HG03097 (cell line): Measurements from ENCODE around the gene CARMIL3.

Experiments
- ATAC-seq: cut with Tn5 transposase; IDR thresholded peaks from one replicate; pipeline ENCODE4 v1.9.1; 2021; ENCODE audit not compliant: unreplicated experiment, low FRiP score

CARMIL3 gene

DNA sequence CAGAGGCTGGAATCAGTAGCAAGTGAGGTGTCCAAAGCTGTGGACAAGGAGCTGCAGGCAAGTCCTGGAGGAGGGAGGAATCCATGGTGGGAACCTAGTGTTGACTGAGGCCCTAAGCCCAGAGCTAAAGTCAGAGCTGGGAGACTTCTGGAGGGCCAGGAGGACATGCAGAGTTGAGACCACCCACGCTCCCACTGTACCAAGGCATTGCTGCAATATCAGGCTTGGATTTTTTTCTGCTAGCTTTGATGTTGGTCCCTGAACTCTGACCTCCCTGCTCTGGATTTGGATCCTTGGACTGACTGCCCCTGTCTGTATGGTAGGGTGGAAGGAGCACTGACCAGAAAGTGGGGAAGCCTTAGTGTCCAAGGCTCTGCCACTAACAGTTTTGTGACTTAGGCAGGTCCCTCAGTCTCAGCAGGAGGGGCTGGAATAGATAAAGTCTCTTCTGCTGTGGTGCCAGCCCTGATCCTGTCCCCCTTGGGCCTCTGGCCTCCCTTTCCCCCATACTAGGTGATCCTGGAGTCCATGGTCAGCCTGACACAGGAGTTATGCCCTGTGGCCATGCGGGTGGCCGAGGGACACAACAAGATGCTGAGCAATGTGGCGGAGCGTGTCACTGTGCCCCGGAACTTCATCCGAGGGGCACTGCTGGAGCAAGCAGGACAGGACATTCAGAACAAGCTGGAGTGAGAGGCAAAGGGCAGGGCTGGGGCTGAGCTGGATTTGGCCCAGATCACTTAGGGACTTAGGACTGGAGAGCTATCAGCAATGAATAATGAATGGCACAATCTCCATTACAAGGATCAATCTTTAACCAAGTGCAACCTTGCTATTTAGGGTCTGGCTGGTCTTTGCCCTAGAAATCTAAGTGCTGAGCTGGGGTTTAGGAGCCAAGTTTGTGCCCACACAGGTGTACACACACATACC is 9.4 kb downstream of the CARMIL3 start:
- no peak for ATAC-seq

DNA sequence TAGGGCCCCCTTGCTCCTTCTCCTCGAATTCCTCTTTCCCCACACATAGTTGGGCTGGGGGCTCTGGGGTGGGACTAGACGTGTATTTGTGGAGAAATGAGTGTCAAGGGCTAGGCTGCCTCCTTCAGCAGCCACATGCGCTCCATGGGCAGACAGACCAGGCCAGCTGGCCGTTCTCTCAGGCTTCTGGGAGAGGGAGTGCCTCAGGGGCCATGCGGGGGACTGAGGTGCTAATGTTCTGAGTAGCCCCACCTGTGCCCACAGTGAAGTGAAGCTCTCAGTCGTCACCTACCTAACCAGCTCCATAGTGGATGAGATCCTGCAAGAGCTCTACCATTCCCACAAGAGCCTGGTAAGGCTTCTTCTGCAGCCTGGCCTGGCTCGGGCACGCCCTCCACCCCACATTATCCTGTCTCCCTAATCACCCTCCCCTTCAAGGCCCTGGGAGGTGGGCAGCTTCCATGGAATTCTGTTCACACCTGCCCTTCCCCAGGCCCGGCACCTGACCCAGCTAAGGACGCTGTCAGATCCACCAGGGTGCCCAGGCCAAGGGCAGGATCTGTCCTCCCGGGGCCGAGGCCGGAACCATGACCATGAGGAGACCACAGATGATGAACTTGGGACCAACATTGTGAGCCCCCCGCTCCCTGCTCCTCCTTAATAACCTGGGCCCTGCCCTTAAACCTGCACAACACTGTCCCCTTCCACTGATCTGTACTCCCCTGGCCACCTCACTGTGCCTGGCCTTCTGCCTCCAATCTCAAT is 10.6 kb downstream of the CARMIL3 start:
- no peak for ATAC-seq

- no peak for ATAC-seq
Observed at GRCh38 chr14:24063263-24063836, 11.5 kb downstream of the CARMIL3 start.

DNA sequence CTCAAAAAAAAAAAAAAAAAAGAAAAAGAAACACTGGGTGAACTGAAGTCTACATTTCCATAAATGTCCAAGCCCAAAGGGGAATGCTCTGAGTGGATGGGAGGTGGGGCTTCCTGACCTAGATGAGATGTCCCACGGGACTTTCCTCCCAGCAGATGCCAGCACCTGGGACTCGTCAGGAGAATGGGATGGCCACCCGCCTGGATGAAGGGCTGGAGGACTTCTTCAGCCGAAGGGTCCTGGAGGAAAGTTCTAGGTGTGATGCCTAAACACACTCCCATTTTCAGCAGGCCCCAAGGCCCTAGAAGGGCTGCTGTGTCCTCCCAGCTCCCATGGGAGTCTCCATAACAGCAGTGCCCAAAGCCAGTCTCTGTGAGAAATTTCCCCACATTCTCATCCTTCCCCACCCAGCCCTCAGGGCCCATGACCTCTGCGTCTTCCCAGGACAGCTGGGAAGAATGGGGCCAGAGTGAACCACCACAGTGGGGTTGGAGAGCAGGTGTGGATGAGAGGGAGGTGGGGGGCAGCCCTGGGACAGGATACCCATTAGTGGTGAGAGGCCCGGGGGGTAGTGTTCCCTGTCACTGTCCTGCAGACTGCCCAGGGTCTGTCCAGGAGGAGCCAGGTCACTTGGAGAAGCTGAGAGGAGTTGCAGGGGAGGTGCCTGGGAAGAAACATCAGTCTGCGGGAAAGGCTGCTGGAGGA is 12.4 kb downstream of the CARMIL3 start:
- no peak for ATAC-seq

DNA sequence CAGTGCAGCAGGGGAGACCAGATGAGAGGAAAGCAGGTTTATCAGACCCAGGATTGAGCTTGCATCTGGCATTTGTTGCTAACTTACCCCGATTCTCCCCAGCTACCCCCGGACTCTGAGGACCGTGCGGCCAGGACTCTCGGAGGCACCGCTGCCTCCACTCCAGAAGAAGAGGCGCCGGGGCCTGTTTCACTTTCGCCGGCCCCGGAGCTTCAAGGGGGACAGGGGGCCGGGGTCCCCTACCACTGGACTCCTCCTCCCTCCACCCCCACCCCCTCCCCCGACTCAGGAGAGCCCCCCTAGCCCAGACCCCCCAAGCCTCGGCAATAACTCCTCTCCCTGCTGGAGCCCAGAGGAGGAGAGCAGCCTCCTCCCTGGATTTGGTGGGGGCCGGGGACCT is 13.0 kb downstream of the CARMIL3 start:
- ATAC-seq, result no peak

GRCh38 chr14:24065408-24065807 is 13.6 kb downstream of the CARMIL3 start:
- no peak for ATAC-seq

DNA sequence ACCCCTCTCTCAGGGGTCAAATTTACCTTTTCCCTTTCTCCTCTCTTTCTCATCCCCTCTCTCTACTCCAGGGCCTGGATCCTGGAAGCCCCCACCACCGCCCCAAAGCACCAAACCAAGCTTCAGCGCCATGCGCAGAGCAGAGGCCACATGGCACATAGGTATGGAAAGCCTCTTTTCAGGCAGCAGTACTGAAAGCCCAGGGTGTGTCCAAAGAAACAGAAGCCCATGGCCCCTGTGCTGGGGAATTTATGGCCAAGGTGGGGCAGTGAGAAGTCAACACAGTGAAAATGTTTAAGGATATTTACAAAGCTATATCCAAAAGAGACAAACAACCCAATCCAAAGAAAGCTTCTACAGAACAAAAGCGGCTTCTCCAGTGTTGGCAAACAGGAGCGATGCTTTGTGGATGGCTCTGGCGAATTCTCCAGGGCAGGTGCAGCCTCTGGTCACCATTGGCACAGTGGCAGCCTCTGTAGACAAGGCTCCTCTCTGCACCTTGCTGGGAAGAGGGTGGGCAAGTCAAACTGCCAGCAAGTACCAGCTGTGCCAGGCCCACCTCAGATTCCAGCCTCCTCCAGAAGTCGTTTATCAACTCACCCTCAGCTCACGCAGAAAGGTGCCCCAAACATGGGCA is 14.8 kb downstream of the CARMIL3 start:
- ATAC-seq, result no peak

DNA sequence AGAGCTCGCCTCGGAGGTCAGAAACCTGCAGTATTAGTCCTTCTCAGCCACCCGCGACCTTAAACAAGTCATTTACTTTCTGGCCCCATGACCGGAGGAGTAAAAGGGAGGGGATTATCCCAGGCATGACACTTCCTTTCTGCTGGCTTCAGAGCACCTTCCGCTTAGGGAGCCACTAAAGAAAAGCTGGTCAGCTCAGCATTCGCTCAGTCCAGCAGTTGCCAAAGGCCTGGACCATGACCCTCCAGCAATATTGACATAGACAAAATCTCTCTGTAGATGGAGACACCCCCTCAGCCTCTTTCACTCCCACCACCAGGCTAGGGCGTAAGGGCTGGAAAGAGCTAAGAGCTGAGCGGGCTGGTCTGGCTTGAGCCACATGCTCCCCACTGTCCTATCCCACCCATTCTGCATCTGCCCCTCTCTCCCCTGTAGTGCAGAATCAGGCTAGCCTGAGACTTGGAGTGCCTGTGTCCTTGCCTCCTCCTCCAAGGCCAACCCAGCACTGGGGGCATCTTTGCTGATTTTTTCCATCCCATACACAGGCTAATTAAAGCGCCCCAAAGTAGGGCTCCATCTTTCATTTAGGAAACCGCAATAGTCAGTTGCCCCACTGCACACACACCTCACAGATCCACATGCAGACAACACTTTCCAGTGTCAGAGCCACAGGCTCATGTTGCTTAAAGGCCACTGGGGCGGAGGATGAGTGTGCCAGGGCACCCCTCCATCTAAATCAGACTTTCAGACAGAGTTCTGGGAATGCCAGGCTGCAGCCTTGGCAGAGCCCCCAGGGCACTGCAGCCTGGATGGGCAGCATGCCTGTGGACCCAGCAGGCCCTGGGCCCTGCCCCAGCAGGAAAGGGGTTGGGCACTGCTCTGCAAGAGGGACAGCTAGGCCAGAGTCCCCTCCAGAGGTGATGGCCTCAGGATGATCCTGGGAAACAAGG is 15.6 kb downstream of the CARMIL3 start:
- ATAC-seq, result no peak

DNA sequence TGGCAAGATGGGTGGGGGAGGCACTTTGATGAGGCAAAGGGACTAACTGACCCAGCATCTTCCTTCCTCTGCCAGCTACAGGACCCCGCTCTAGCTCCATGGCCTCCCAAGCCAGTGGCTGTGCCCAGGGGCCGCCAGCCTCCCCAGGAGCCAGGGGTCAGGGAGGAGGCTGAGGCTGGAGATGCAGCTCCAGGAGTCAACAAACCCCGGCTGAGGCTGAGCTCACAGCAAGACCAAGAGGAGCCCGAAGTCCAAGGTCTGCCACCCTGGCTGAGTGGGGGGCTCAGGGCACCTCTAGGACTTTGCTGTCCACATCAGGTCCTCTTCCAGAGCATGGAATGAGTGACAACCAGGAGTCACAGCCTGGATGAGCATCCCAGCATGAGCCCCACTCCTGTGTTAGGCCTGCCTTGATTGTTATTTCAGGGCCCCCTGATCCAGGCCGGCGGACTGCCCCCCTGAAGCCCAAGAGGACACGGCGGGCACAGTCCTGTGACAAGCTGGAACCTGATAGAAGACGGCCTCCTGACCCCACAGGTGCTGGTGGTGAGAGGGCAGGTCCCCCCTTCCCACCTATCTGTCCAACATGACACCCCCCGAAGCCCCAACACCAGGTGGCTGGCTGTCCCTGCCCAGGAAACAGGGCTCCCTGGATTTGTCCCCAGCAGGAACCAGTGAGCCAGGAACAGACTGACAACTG is 17.1 kb downstream of the CARMIL3 start:
- no peak for ATAC-seq

- no peak for ATAC-seq
Observed at GRCh38 chr14:24069411-24069735, 17.6 kb downstream of the CARMIL3 start.

- no peak for ATAC-seq
Observed at GRCh38 chr14:24070285-24071143, 18.7 kb downstream of the CARMIL3 start.

DNA sequence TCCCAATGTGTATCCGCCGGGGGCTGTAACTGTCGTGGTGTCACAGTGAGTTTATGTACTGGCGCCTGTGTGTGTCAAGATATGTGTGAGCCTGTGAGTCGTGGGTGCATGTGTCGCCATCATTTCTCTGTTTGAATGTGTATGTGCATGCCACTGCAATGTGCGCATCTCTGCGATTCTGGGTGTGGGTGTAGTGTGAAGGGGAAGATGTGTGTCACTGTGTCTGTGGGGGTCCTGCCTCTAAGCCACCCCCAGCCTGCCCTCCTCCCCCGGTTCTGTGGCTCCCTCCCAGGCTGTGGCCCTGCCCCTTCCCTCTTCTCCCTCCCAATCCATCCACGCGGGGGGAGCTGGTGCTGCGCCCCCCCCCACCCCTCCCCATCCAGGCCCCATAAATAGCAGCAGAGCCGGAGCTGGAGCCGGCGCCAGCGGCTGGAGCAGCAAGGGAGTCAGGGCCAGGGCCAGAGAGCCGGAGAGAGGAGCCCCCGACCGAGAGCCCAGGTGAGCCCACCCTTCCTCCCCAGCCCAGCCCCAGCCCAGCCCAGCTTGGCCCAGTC is 19.4 kb downstream of the CARMIL3 start, which contains the start of gene CPNE6:
Gene CPNE6 (plus strand): TSS at position 419 of the 554 bp plus-strand sequence. CDS start 1,375 bp downstream, outside the sequence.
- no peak for ATAC-seq

- ATAC-seq, result no peak
Observed at GRCh38 chr14:24071836-24072430, 20.1 kb downstream of the CARMIL3 start.

DNA sequence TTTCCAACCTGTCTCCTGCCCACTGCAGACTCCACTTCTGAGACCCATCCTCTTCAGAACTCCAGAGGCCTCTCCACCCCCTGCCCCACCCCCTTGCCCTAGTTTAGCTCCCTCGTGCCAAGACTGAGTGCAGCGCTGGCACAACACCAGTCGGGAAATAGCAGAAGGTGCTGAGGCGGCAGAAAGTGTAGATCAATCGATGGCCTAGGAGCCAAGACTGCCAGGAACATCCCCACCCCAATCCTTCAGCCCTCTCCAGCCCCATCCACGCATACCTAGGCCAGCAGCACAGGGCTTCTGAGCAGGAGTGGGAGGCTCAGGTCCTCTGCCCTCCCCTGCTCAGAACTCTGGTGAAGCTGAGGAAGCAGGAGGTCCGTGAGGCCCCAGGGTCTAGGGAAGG is 20.6 kb downstream of the CARMIL3 start:
- no peak for ATAC-seq

DNA sequence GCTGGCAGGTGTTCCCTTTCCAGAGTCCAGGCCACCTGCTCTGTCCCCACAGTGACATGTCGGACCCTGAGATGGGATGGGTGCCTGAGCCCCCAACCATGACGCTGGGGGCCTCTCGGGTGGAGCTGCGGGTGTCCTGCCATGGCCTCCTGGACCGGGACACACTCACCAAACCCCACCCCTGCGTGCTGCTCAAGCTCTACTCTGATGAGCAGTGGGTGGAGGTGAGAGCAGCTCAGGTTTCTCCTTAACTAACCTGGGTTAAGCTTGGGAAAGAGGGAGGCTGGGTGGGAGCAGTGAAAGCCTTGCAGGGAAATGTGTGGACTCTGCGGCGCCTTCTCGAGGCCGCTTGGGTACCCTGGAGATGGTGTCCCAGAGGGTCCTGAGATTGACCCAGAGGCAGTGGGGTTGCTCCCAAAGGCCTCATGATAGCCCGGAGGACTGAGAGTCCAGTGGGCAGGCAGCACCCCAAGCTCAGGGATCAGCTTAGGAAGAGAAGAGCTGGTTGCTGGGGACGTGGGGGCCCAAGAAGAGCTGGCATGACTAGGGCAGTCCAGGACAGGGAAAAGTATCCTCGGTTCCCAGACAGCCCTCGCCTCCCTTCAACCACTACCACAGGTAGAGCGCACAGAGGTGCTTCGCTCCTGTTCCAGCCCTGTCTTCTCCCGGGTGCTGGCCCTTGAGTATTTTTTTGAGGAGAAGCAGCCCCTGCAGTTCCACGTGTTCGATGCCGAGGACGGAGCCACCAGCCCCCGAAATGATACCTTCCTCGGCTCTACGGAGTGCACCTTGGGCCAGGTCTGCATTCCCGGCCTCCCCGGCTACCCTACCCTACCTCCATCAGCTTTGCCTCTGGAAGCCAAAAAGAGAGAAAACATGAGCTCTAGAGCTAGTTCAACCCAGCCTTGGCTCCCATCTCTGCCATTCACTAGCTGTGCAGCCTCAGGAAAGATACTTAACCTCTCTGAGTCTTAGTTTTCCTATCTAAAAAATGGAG is 21.4 kb downstream of the CARMIL3 start:
- ATAC-seq, result no peak
